Measurements from ENCODE around the gene DLX6.

Gene DLX6

GRCh38 chr7:97011536-97012364 is 6.4 kb downstream of the DLX6 start:
- DNase-seq (ENCODE audit: extremely low read depth, low read depth) = no peak
- no peak for TF ChIP-seq CTCF (IDR thresholded peaks at IDR 0.05; ENCODE audit: low read depth, low read length, missing control alignments)
- no peak overlapping the region for H3K4me3 ChIP-seq (replicated peaks; ENCODE audit: low read depth, low read length)

- DNase-seq (ENCODE audit: extremely low read depth, low read depth) = no peak
Measured at GRCh38 chr7:97012365-97013133, 7.2 kb downstream of the DLX6 start.

GRCh38 chr7:97013134-97013844 is 7.9 kb downstream of the DLX6 start:
- H3K4me3 ChIP-seq (replicated peaks; ENCODE audit: low read depth, low read length) = no peak overlapping the region
- no peak for TF ChIP-seq CTCF (IDR thresholded peaks at IDR 0.05; ENCODE audit: low read depth, low read length, missing control alignments)
- no peak for DNase-seq (ENCODE audit: extremely low read depth, low read depth)

More at GRCh38 chr7:97012365-97013133, 7.2 kb downstream of the DLX6 start:
- TF ChIP-seq CTCF (IDR thresholded peaks at IDR 0.05; ENCODE audit: low read depth, low read length, missing control alignments) = no peak
- no peak overlapping the region for H3K4me3 ChIP-seq (replicated peaks; ENCODE audit: low read depth, low read length)

GRCh38 chr7:97013845-97014134 is 8.4 kb downstream of the DLX6 start:
- no peak for DNase-seq (ENCODE audit: extremely low read depth, low read depth)
- TF ChIP-seq CTCF (IDR thresholded peaks at IDR 0.05; ENCODE audit: low read depth, low read length, missing control alignments) = no peak
- H3K4me3 ChIP-seq (replicated peaks; ENCODE audit: low read depth, low read length) = no peak overlapping the region

GRCh38 chr7:97014145-97014750 is 8.9 kb downstream of the DLX6 start:
- TF ChIP-seq CTCF (IDR thresholded peaks at IDR 0.05; ENCODE audit: low read depth, low read length, missing control alignments) = no peak
- no peak overlapping the region for H3K4me3 ChIP-seq (replicated peaks; ENCODE audit: low read depth, low read length)
- DNase-seq (ENCODE audit: extremely low read depth, low read depth) = no peak

- no peak for TF ChIP-seq CTCF (IDR thresholded peaks at IDR 0.05; ENCODE audit: low read depth, low read length, missing control alignments)
- H3K4me3 ChIP-seq (replicated peaks; ENCODE audit: low read depth, low read length) = no peak overlapping the region
- no peak for DNase-seq (ENCODE audit: extremely low read depth, low read depth)
Measured at GRCh38 chr7:97015279-97015678, 9.9 kb downstream of the DLX6 start.

Data from HFF-Myc (cell line).